ENCODE results near the gene VPS25. TPM values are rescaled to one million over a fixed set of nuclear protein-coding genes. Genes with fewer than 3 reads are reported as not detected.

Gene VPS25
- total and polyA plus RNA-seq, 9 of the 15 experiments (the other 6 are each of a cell fraction or from before 2014, with no cell fraction given) = 123 to 352 (median 180) TPM

DNA sequence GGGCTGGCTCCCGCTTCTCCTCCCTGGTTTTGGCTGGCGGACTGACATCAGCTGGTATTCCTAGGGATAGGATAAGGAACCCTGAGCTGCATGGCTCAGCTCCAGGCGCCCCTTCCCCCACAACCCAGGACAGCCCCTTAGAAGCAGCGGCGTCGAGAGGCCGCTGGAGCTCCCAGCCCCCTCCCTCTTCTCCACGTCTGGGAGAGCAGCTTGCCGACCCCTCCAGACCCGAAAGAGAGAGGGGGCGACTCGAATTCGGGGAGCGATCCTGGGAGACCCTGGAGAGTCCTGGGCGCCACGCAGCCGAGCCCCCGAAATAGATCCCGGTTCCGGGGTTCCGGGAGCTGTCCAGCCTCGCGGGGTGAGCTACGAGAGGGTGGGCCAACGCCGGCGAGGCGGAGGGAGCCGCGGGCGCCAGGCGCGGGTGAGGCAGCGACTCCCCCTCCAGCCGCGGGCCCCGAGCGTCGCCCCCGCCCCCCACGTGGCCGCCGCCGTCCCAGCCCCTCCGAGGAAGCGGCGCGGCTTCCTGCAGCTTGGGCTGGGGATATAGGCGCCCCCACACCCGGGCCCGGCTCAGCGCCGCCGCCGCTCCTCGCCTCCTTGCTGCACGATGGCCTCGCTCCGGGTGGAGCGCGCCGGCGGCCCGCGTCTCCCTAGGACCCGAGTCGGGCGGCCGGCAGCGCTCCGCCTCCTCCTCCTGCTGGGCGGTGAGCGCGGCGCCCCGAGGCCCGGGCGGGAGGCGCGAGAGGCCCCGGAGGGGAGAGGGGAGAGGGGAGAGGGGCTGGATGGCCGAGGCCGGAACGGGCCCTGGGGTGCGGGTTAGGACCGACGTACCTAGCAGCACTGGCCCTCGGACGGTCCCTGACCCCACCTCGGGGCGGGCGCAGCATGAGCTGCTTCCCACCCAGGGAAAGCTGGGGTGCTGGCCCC lies 12.3 kb upstream of the VPS25 start, which contains the start of gene RAMP2:
Gene RAMP2, plus strand, starts transcription at position 576 of the 930 bp plus-strand sequence. Its CDS starts 35 bp downstream, at position 611.
- Histone ChIP-seq H3K9ac (ENCODE audit: insufficient read depth in 1 of 2, low read depth in 2 of 2, low read length in 2 of 2) (no peak within 1 kb of the TSS; a peak in 1 of 4 replicates), H4K20me1 (replicated peaks; ENCODE audit: control insufficient read depth, insufficient read depth, low read length) (no peaks in the 10 kb centered on the region), H3K4me3 (no peak within 1 kb of the TSS), H3K9me3 (replicated peaks; ENCODE audit: control insufficient read depth, insufficient read depth, low read depth, low read length) (no peaks in the 10 kb centered on the region), H3K36me3 (ENCODE audit: control insufficient read depth, insufficient read depth, low read length) (no peaks in the 10 kb centered on the region), H2AFZ (ENCODE audit: low read depth, low read length) (no peak within 1 kb of the TSS), H3K9me1 (ENCODE audit: control insufficient read depth, insufficient read depth, low read length) (no peaks in the 10 kb centered on the region), H3K79me2 (ENCODE audit: control insufficient read depth, insufficient read depth, low read length) (no peaks in the 10 kb centered on the region), H3K27me3 (ENCODE audit: control insufficient read depth in 2 of 2, insufficient read depth in 2 of 2, low read length in 2 of 2) (no peaks in the 10 kb centered on the region), H3K4me1 (replicated peaks in 1 of 2; ENCODE audit: control insufficient read depth in 2 of 2, insufficient read depth in 2 of 2, low read length in 2 of 2) (peaks cover 8 to 21% of the 10 kb centered on the region in 2 experiments; a peak in 3 of 5 replicates), H3K4me2 (ENCODE audit: insufficient read depth, low read length) (no peak within 1 kb of the TSS), H3K27ac (ENCODE audit: extremely low read depth, low read depth, low read length) (no peak within 1 kb of the TSS)
- TF ChIP-seq POLR2H (tag; IDR thresholded peaks at IDR 0.05; ENCODE audit: low read depth) (no peak), FOXA3 (CRISPR knock-in tag; conservative IDR thresholded peaks at IDR 0.05 in 1 of 2, IDR thresholded peaks at IDR 0.05 in 1 of 2) (no peak), SOX6 (IDR thresholded peaks at IDR 0.05) (no peak), SNIP1 (IDR thresholded peaks at IDR 0.05; ENCODE audit: low read depth) (no peak), NFYB (IDR thresholded peaks at IDR 0.05; ENCODE audit: extremely low read depth, insufficient read length) (no peak), TSC22D4 (tag; IDR thresholded peaks at IDR 0.05) (no peak), ZNF830 (CRISPR knock-in tag; IDR thresholded peaks at IDR 0.05) (no peak), OTX1 (CRISPR knock-in tag; IDR thresholded peaks at IDR 0.05) (no peak), STAT5B (CRISPR knock-in tag; IDR thresholded peaks at IDR 0.05) (no peak), NCOA2 (IDR thresholded peaks at IDR 0.05; ENCODE audit: partially characterized antibody in 2 of 2) (no peak), GTF2E2 (tag; IDR thresholded peaks at IDR 0.05) (no peak)
- TF ChIP-seq, protein P1, sequence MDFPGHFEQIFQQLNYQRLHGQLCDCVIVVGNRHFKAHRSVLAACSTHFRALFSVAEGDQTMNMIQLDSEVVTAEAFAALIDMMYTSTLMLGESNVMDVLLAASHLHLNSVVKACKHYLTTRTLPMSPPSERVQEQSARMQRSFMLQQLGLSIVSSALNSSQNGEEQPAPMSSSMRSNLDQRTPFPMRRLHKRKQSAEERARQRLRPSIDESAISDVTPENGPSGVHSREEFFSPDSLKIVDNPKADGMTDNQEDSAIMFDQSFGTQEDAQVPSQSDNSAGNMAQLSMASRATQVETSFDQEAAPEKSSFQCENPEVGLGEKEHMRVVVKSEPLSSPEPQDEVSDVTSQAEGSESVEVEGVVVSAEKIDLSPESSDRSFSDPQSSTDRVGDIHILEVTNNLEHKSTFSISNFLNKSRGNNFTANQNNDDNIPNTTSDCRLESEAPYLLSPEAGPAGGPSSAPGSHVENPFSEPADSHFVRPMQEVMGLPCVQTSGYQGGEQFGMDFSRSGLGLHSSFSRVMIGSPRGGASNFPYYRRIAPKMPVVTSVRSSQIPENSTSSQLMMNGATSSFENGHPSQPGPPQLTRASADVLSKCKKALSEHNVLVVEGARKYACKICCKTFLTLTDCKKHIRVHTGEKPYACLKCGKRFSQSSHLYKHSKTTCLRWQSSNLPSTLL (IDR thresholded peaks at IDR 0.05) = no peak
- TF ChIP-seq, protein P2, sequence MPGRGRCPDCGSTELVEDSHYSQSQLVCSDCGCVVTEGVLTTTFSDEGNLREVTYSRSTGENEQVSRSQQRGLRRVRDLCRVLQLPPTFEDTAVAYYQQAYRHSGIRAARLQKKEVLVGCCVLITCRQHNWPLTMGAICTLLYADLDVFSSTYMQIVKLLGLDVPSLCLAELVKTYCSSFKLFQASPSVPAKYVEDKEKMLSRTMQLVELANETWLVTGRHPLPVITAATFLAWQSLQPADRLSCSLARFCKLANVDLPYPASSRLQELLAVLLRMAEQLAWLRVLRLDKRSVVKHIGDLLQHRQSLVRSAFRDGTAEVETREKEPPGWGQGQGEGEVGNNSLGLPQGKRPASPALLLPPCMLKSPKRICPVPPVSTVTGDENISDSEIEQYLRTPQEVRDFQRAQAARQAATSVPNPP (IDR thresholded peaks at IDR 0.05; ENCODE audit: borderline replicate concordance, insufficient read depth, insufficient read length) = no peak
- TF ChIP-seq, protein P3, sequence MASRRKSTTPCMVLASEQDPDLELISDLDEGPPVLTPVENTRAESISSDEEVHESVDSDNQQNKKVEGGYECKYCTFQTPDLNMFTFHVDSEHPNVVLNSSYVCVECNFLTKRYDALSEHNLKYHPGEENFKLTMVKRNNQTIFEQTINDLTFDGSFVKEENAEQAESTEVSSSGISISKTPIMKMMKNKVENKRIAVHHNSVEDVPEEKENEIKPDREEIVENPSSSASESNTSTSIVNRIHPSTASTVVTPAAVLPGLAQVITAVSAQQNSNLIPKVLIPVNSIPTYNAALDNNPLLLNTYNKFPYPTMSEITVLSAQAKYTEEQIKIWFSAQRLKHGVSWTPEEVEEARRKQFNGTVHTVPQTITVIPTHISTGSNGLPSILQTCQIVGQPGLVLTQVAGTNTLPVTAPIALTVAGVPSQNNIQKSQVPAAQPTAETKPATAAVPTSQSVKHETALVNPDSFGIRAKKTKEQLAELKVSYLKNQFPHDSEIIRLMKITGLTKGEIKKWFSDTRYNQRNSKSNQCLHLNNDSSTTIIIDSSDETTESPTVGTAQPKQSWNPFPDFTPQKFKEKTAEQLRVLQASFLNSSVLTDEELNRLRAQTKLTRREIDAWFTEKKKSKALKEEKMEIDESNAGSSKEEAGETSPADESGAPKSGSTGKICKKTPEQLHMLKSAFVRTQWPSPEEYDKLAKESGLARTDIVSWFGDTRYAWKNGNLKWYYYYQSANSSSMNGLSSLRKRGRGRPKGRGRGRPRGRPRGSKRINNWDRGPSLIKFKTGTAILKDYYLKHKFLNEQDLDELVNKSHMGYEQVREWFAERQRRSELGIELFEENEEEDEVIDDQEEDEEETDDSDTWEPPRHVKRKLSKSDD (conservative IDR thresholded peaks at IDR 0.05; ENCODE audit: low read length) = no peak
- in situ Hi-C loops (cut with MboI) (no loop called here), intact Hi-C loops (cut with micrococcal nuclease) (loop anchor here (5.0 kb wide), 1 partner anchor 184 kb away; the partner anchor contains the start of gene PSMC3IP)
- ATAC-seq (no peak), DNase-seq (ENCODE audit: extremely low read depth in 1 of 4, low spot score in 3 of 4) (no peak), FAIRE-seq (no peak)
- ChIA-PET CTCF (ENCODE audit: low intra/inter-chr PET ratio) (interaction anchor here (3.8 kb wide), 1 partner anchor 40 kb away, joined by 34 read pairs; no protein-coding TSS in a partner anchor), POLR2A (interaction anchor here (1.2 to 1.4 kb wide), 3 partner anchors 11 to 13 kb away, joined by 5 to 6 read pairs (median 6); partner anchors contain the start of gene VPS25)
- no TSS peak for BruUV-seq (replicated peaks)
- WGBS (ENCODE audit: insufficient coverage, low coverage, missing lambda C conversion rate) = 70% methylated on average over 16 of the region's 92 CpGs
